ENCODE measurements around the gene RTN4RL1.

RTN4RL1 gene

GRCh38 chr17:1978396-1978949 lies 46.7 kb downstream of the RTN4RL1 start:
- DNase-seq (ENCODE audit: low read depth in 1 of 2, low spot score in 1 of 2), result no peak

GRCh38 chr17:1977583-1978395 lies 47.3 kb downstream of the RTN4RL1 start:
- DNase-seq (ENCODE audit: low read depth in 1 of 2, low spot score in 1 of 2), result no peak

- no peak for DNase-seq (ENCODE audit: low read depth in 1 of 2, low spot score in 1 of 2)
These were observed 48.5 kb downstream of the RTN4RL1 start for GRCh38 chr17:1976683-1977064.

GRCh38 chr17:1976000-1976682 lies 49.0 kb downstream of the RTN4RL1 start:
- DNase-seq (ENCODE audit: low read depth in 1 of 2, low spot score in 1 of 2), result no peak

- DNase-seq (ENCODE audit: low read depth in 1 of 2, low spot score in 1 of 2), result no peak
These were observed 49.6 kb downstream of the RTN4RL1 start for GRCh38 chr17:1975573-1975972.

GRCh38 chr17:1972487-1973160 lies 52.5 kb downstream of the RTN4RL1 start:
- no peak for DNase-seq (ENCODE audit: low read depth in 1 of 2, low spot score in 1 of 2)

- DNase-seq (ENCODE audit: low read depth in 1 of 2, low spot score in 1 of 2), result no peak
These were observed 54.2 kb downstream of the RTN4RL1 start for GRCh38 chr17:1970843-1971384.

- DNase-seq (ENCODE audit: low read depth in 1 of 2, low spot score in 1 of 2), result no peak
These were observed 55.4 kb downstream of the RTN4RL1 start for GRCh38 chr17:1969712-1970111.

GRCh38 chr17:1967213-1967612 lies 57.9 kb downstream of the RTN4RL1 start:
- no peak for DNase-seq (ENCODE audit: low read depth in 1 of 2, low spot score in 1 of 2)

GRCh38 chr17:1966274-1967086 lies 58.7 kb downstream of the RTN4RL1 start:
- no peak for DNase-seq (ENCODE audit: low read depth in 1 of 2, low spot score in 1 of 2)

GRCh38 chr17:1965556-1966273 lies 59.4 kb downstream of the RTN4RL1 start:
- no peak for DNase-seq (ENCODE audit: low read depth in 1 of 2, low spot score in 1 of 2)

GRCh38 chr17:1963250-1963649 lies 61.9 kb downstream of the RTN4RL1 start:
- no peak for DNase-seq (ENCODE audit: low read depth in 1 of 2, low spot score in 1 of 2)

- DNase-seq (ENCODE audit: low read depth in 1 of 2, low spot score in 1 of 2), result no peak
These were observed 63.9 kb downstream of the RTN4RL1 start for GRCh38 chr17:1961189-1961588.

GRCh38 chr17:1960545-1960912 lies 64.6 kb downstream of the RTN4RL1 start:
- no peak for DNase-seq (ENCODE audit: low read depth in 1 of 2, low spot score in 1 of 2)

GRCh38 chr17:1959871-1960544 lies 65.1 kb downstream of the RTN4RL1 start:
- DNase-seq (ENCODE audit: low read depth in 1 of 2, low spot score in 1 of 2), result no peak

GRCh38 chr17:1958134-1958881 lies 66.8 kb downstream of the RTN4RL1 start:
- DNase-seq (ENCODE audit: low read depth in 1 of 2, low spot score in 1 of 2), result no peak

- no peak for DNase-seq (ENCODE audit: low read depth in 1 of 2, low spot score in 1 of 2)
These were observed 68.1 kb downstream of the RTN4RL1 start for GRCh38 chr17:1957037-1957436.

- DNase-seq (ENCODE audit: low read depth in 1 of 2, low spot score in 1 of 2), result no peak
These were observed 69.0 kb downstream of the RTN4RL1 start for GRCh38 chr17:1956134-1956533.

- DNase-seq (ENCODE audit: low read depth in 1 of 2, low spot score in 1 of 2), result no peak
These were observed 71.3 kb downstream of the RTN4RL1 start for GRCh38 chr17:1953831-1954230.
